HG02852 (cell line): Measurements from ENCODE around the gene LAPTM5.

Source experiments
- ATAC-seq: cut with Tn5 transposase; IDR thresholded peaks from one replicate; pipeline ENCODE4 v1.9.1; 2021; ENCODE audit warnings: mild to moderate bottlenecking, moderate library complexity; ENCODE audit not compliant: unreplicated experiment

LAPTM5 gene

DNA sequence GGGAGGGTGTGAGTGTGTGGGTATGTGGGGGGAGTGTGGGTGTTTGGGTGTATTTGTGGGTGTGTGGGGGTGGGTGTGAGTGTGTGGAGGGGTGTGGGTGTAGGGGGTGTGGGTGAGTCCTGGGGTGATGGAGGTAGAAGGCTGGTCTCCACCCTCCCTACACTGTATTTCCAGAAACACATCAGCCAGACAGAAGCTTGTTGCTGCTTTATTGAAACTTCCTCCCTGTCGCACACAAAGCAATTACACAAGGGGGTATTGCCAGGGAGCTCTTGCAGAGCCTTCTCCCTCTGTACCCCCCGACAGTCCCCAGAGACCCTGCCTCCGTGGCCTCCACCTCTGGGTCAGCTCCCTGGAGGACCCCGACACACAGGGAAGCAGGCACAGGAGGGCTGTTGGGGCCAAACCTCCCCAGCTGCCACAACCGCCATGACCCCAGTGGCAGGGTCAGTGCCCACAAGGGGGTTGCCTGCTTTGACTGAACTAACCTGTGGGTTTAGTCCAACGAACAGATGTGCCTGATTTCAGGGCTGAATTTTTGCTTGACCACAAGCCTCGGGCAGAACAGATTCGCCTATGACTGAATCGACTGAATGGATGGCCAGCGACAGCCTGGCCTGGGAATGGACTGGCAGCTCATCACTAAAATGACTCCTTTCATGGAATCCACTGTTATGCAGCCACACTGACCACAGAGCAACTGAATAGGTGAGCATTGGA, 25.1 kb downstream of the LAPTM5 start:
- no peak for ATAC-seq

DNA sequence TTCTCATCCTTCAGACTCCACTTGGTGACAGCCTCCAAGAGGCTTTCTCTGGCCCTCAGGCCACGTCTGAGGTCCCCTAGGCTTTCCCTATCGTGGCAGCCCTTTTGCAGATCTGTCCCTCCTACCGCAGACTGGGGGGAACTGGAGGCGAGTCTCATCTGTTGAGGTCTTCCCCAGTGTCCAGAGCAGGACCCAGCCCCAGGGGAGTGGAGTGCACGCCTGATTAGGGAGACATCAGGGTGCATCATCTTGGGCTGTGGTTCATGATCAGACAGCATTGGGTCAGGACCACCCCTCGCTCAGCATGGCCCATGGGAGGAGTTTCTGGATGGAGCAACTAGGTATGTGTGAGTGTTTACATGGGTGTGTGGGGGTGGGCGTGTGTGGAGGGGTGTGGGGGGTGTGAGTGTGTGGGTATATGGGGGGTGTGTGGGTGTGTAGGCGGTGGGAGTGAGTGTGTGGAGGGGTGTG, 25.7 kb downstream of the LAPTM5 start:
- ATAC-seq = no peak

DNA sequence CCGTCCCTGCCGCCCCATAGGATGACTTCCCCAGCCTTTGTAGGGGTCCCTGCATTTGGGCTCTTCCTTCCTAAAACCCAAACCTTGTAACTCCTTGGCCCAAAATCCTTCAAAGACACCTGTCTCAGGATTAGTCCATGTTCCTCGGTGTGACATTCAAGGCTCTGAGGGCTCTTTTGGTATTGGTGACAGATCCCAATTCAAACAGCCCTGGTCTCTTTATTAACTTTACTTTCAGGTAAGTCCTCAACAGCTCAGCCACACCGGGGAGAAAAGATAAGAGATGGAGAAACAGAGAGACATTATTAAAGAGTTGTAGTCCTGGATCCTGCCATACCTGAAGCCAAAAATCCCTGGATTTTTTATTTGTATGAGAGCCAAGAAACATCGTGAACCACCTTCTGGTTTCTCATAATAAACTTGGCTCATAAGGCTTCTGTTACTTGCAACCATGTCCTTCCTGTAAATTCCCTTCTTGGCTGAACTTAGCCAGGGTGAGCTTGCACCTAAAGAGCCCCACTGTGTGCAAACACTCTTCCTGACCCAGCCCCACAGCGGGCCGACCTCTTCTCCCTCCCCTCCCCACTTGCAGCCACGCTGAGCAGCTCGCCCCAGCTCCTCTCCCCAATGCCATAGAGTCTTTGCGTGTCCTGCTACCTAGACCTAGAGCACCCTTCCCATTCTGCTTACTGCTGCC, 26.3 kb downstream of the LAPTM5 start:
- no peak for ATAC-seq

DNA sequence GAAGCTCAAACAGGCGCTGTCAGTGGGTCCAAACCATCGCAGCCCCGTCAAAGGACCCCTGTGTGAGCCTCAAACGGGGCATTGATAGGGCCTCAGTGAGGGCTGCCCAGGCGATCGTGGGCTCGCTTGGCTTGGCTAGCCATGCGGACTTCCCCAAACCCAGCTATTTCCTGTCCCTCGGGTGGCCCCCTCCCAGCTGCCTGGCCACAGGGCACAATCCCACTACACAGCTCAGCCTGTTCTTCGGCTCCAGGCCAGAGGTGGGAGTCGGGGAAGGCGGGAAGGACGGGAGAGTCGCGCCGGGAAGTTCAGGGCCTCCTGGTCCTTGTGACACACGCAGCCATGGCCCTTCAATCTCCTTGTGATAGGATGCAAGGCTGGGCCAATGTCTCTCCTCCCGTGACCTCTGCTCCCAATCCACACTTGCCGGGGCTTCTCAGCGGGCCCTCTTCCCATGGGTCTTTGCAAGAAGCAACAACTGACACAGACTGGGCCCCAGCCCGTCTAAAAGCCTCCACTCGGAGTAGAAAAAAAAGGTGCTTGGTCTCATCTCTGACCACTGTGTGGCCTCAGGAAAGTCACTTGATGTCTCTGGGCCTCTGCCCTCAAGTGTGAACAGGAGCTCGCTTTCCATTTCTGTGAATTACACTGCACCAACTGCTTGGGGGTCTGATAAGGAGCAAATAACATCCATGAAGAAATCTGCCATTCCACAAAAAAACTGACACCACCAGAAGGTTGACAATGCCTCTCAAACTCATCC, 27.0 kb downstream of the LAPTM5 start:
- no peak for ATAC-seq

DNA sequence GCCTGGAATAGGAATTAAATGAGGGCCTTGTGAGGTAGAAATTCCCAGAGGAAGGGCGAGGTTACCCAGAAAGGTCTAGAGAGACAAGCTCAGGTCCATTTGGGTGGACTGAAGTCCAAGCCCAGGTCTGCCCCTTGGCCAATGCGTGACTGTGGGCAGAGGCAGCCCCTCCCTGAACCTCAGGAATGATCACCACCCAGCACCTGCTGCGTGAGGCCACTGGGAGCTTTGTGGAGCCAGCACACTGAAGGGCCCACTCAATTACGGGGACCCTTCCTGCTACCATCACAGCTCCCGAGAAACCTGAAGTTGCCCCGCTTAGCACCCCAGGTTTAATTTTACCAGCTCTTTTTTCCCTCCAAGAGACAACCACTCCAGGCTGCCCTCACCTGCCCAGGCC, 27.7 kb downstream of the LAPTM5 start:
- no peak for ATAC-seq

DNA sequence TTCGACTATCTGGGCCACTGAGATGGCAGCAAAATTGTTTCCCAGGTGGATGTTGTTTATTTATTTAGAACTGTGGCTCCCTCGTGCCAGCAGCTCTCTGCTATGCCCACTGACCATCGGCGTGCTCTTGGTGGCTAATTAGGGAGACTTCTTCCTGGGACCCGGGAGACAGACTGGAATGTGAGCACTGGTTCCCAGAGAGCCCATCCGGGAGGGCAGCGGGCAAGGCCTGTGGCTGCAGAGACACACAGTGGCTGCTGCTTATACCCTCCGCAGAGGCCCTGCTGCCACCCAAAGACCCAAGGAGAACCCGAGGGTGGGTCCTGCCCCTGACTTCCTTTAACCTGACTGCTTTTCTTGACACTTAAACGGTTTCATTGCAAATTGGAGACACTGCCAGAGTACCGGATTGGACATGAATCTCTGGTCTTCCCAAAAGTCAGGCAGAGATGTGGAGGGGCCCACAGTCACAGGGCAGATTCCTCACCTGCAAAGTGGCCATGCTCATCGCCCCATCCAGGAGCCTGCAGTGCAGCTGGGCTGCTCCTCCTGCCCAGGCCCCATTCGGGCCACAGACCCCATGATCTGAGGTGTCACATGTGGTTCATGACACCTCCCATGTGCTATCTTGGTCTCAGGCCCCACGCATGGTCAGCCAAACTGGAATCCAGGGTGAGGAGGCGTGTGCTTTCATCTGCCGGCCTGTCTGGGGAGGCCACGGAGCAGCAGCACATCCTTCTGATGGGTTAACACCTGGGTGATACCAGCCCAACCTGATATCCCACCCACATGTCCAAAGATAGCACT, 28.5 kb downstream of the LAPTM5 start:
- no peak for ATAC-seq

DNA sequence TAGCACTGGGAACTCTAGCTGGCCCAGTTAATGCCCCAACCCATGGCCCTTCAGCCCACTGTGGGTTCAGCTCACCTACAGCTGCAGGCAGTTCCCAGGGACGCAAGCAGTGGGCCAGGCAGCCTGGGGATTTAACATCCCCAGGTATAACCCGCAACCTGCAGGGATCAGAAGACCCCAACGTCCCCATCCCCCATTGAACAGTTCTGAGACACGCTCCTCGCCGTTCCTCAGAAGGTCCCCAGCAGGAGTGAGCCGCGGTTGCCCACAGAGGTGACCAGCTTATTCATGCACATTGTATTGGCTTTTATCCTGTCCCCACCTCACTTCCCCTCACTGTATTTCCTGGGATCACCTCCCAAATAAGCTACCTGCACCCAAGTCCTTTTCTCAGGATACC, 29.2 kb downstream of the LAPTM5 start:
- no peak for ATAC-seq

DNA sequence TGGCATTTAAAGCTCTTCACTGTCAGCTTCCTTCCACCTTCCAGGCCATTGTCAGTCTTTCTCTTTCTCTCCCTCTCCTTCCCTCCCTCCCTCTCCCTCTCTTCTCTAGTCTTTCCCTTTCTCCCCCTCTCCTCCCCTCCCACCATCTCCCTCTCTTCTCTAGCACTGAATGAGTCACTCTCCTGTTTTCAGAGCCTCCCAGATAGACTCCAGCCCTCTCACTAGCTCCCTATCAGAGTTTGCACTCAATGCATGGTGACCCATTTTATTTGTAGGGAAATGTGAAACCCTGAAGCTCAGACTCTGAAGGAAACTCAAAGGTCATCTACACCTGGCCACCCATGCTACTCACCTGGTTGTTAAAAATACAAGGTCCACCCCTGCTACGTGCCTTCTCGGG, 29.8 kb downstream of the LAPTM5 start:
- ATAC-seq = no peak

DNA sequence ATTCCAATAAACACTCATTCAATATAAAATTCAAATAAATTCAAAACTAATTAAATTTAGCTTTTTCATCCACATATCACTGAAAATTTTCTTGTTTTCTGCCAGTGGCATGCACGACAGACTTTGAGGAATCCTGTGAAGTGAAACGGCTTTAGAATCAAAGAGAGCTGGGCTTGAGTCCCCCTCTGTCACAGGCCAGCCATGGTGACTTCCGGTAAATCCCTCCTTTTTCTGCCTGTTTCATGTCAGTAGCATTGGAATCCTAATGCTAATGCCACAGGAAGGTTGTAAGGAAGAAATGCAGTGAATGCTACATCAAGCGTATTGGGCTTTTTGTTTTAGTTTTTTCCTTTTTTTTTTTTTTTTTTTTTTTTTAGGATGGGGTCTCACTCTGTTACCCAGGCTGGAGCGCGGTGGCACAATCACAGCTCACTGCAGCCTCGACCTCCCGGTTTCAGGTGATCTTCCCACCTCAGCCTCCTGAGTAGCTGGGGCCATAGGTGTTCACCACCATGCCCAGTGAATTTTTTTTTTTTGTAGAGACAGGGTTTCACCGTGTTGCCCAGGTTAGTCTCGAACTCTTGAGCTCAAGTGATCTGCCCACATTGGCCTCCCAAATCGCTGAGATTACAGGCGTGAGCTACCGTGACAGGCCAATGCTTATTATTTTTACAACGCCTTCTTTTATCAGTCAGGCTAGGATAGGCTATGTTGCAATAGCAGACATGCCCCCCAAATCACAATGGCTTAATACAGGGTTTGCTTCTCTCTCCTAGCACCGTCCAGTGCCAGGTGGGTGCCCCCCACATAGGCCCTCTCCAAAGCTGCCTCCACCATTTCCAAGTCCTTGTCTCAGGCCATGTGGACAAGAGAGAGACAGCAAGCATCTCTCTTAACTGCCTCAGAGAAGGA, 30.5 kb downstream of the LAPTM5 start:
- ATAC-seq = no peak

DNA sequence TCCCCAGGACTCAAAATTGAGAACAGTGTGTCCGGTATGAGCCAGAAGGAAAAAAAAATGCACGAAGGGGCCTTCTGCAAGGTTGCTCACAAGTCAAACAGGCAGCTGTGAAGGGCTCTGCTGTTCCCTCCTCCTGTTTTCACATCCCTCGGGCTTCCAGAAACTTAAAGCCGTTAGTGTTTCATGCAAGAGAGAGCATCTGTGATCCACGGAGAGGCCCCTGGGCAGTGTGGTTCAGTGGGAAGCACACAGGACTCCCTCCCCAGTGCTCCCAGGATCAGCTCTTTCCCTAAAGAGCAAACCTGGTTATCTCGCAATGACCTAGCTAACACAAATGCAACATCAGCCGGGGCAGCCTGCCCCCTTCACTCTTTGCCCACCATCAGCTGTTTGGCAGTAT, 31.3 kb downstream of the LAPTM5 start:
- no peak for ATAC-seq

DNA sequence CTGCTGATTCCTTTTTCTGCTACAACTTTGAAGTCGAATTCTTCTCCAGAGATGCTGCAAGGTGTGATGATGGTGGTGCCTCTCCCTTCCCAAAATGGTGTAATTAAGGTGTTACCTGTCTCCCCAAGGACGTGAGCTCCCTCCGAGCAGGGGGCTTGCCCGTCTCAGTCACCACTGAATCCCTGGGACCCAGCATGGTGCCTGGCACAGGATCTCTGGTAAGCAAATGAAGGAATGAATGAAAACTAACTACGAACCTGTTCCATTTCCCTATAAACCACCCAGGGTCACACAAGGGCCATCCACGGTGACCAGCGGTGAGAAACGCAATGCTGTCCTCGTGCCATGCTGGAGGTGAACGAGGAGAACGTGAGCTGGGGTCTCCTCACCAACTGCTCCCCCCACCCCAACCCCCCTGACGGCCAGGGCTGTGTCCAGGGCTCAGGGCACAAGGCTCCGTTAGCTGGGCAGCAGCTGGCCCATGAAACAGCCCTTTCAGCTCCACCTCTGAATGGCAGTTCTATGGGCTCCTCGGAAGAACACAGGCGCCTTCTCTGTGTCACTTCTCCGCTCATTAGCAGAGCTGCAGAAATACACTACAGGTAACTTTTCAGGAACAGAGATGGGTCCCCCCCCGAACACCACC, 32.0 kb downstream of the LAPTM5 start:
- no peak for ATAC-seq

DNA sequence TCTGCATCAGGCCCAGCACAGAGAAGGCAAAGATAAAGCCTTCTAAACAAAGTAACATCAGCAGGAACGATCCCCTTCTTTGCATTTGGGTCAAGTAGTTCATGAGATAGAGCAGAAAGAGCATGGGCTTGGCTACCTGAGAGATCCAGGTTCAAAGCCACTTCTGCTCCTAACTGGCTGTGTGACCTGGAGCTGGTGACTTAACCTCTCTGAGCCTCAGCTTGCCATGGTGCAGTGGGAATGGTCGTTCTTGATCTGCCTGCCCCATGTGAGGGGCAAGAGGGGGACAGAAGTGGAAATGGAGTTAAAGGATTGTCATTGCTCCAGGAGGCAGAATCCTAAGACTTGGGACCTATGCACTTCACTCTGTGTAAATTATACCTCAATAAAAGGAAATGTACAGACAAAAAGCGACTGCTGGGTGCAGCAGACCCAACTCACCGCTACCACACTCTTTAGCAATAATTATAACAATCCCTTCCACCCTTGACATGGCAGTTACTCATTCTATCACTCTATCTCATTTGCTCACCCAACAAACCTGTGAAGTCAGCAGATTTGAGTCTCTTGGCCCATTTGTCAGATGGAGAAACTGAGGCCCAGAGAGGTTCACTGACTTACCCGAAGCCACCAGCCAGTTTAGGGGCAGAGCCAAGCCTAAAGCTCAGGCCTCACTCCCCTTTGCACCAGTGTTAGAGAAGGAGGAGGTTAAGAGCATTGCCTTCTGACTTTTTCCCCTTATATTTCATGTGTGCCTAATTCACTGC, 32.7 kb downstream of the LAPTM5 start:
- no peak for ATAC-seq

DNA sequence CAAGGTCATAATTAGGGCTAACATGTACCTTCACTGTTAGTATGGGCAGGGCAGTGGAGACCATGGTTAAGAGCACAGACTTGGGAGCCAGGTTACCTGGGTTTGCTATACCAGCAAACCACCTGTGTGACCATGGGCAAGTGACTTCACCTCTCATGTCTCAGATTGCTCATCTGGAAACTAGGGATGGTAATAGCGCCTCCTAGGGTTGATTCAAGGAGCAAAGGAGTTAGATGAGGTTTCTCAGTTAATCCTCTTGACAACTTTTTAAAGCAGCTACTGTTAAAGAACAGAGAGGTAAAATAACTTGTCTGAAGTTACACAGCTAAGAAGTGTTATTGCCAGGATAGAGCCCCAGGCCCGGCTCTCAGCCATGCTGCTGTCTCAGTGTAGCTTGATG, 33.4 kb downstream of the LAPTM5 start:
- no peak for ATAC-seq

DNA sequence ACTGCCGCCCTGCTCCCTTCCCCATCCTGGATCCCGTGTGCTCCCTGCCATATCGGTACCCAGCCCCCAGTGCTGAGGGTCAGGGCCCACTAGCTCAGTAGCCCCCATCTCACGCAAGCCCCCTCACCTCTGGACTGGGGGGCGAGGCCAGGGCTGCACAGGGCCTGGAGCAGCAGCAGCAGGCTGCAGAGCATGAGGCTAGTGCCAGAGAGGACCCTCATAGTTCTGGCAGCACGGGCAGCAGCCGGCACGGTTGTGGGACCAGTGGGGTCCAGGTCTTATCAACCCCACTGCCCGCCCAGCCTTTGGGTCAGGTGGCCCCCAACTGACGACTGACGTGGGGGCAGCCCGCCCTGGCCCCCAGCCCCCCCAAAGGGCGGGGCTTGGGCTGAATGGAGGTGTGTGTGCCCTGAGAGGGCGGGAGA, 34.2 kb downstream of the LAPTM5 start, which contains the start of gene MATN1:
Gene MATN1 (minus strand): TSS at position 255 of the 425 bp plus-strand sequence. CDS start 34 bp downstream, at position 221.
- no peak for ATAC-seq

DNA sequence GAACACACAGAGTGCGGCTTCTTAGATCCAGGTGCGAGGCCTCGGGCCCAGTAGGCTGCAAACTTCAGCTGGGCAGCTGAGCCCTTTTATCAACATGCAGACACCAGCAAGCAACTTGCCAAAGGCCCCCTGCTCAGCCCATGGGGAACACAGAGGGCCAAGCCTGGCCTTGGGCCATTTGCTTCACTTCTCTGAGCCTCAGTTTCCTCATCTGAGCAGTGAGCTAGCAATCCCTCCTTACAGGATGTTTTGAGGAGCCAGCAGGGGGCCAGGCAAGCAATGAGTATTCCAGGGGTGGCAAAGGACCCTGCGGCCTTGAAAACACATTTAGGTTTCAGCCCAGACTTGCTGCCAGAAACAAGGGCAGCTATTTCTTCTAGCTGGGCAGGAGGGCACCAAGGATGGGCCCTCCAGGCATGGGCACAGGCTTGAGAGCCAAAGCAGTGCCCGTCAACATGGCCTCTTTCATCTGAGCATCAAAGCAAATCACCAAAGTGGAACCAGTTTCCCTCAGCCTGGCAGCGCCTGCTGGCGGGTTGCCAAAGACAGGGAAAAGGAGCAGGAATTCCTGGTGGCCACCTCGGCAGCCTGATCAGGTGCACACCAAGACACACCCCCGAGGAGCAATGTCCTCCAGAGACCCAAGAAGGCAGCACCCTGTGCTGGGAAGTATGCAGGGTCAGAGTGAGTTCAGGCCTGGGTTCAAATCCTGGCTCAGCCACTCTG, 35.6 kb downstream of the LAPTM5 start:
- no peak for ATAC-seq

DNA sequence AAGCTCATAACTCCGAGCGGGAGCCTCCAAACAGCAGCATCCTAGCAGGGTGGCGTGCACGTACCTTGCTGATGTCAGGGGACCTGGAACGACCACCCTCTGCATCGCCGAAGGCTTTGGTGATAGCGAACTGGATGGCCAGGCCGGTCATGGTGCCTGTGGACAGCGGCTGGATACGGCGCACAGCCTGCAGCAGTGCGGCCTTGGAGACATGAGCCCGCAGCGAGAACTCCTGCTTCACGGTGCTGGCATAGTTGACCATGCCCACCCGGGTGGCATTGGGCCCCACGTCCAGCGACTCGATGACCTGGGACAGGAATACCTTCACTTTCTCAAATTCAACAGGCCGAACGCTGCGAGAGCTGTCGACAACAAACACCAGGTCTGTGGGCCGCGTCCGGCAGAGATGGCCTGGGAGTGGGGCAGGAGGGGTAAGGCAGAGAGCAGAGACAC, 36.2 kb downstream of the LAPTM5 start:
- no peak for ATAC-seq

DNA sequence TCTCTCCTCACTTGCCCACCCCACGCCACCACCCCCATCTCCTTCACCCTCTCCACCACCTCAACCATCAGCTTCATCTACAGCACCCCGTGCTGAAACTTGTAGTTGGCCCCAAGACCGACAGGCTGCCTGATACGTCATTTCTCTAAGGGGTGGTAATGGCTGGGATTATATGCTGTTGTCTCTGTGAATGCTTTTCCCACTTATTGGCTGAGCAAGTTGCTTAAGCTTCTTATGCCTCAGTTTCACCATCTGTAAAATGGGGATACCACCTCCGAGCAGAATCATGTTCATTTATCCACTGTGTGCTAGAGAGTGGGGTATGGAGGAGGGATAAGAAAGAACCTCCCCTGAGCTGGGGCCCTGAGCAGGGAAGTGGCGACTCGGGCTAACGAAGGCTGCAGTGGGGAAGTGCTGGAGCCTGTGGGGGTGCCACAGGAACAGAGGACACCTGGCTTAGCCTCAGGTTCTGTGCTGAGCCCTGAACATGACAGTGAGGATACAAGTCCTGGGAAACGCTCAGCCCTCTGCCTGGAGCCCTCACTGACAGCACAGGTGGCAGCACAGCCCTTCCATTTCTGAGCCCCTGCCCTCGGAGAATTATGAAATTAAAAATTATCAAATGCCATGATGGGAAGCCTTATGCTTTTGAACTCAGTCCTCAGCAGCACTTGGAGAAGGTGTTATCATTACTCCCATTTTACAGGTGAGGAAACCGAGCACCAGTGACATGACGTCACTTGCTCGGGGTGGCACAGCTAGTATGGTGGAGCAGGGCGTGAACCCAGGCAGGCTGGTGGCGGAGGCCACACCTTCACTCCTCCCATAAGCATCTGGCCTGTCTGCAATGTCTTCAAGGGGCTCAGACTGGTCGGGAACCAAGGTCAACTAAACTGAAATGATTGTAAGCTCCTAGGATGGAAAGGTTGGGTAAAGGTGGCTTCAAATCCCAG, 37.0 kb downstream of the LAPTM5 start:
- no peak for ATAC-seq
